Measurements from ENCODE around the gene KDM6A.
"Not testable (repeated sequence)": the region's sequence is repeated elsewhere in the genome, so short reads cannot be mapped to it uniquely, and the experiment has no call there.

Gene KDM6A

GRCh38 chrX:44842550-44843317, 30.3 kb upstream of the KDM6A start:
- Histone ChIP-seq H3K27me3 (ENCODE audit: insufficient read depth, low read depth) (no peaks in the 10 kb centered on the region), H2AFZ (ENCODE audit: low read depth) (no peak overlapping the region), H3K79me2 (ENCODE audit: insufficient read depth, low read depth) (no peaks in the 10 kb centered on the region), H3K4me3 (IDR thresholded peaks at IDR 0.05; ENCODE audit: insufficient read depth, low read depth, low read length) (no peak overlapping the region), H3K4me1 (ENCODE audit: low read depth, poor library complexity, severe bottlenecking) (no peaks in the 10 kb centered on the region), H3K36me3 (ENCODE audit: insufficient read depth) (no peaks in the 10 kb centered on the region), H3K27ac (no peak overlapping the region), H3K9ac (no peak overlapping the region), H3K4me2 (no peak overlapping the region), H4K20me1 (ENCODE audit: insufficient read depth) (no peaks in the 10 kb centered on the region)
- no peak for TF ChIP-seq CTCF (conservative IDR thresholded peaks at IDR 0.05; ENCODE audit: low read depth, low read length)

GRCh38 chrX:44843318-44843702, 29.7 kb upstream of the KDM6A start:
- no peak for TF ChIP-seq CTCF (conservative IDR thresholded peaks at IDR 0.05; ENCODE audit: low read depth, low read length)
- no peak overlapping the region for H3K4me2 ChIP-seq
- H4K20me1 ChIP-seq (ENCODE audit: insufficient read depth), result no peaks in the 10 kb centered on the region
- no peak overlapping the region for H3K27ac ChIP-seq
- H2AFZ ChIP-seq (ENCODE audit: low read depth), result no peak overlapping the region
- H3K4me3 ChIP-seq (IDR thresholded peaks at IDR 0.05; ENCODE audit: insufficient read depth, low read depth, low read length), result no peak overlapping the region
- H3K9ac ChIP-seq, result no peak overlapping the region
- H3K4me1 ChIP-seq (ENCODE audit: low read depth, poor library complexity, severe bottlenecking), result no peaks in the 10 kb centered on the region
- H3K27me3 ChIP-seq (ENCODE audit: insufficient read depth, low read depth), result no peaks in the 10 kb centered on the region
- H3K36me3 ChIP-seq (ENCODE audit: insufficient read depth), result no peaks in the 10 kb centered on the region
- H3K79me2 ChIP-seq (ENCODE audit: insufficient read depth, low read depth), result no peaks in the 10 kb centered on the region

GRCh38 chrX:44843753-44844152, 29.2 kb upstream of the KDM6A start, which contains the start of gene DUSP21:
DUSP21 (plus strand) TSS chrX:44844021; CDS start chrX:44844133, 112 bp downstream.
- no peak for TF ChIP-seq CTCF (conservative IDR thresholded peaks at IDR 0.05; ENCODE audit: low read depth, low read length)
- Histone ChIP-seq H3K79me2 (ENCODE audit: insufficient read depth, low read depth) (no peaks in the 10 kb centered on the region), H3K4me2 (no peak within 1 kb of the TSS), H3K9ac (no peak within 1 kb of the TSS), H3K27ac (no peak within 1 kb of the TSS), H3K4me3 (IDR thresholded peaks at IDR 0.05; ENCODE audit: insufficient read depth, low read depth, low read length) (no peak within 1 kb of the TSS), H3K36me3 (ENCODE audit: insufficient read depth) (no peaks in the 10 kb centered on the region), H2AFZ (ENCODE audit: low read depth) (no peak within 1 kb of the TSS), H3K27me3 (ENCODE audit: insufficient read depth, low read depth) (no peaks in the 10 kb centered on the region), H3K4me1 (ENCODE audit: low read depth, poor library complexity, severe bottlenecking) (no peaks in the 10 kb centered on the region), H4K20me1 (ENCODE audit: insufficient read depth) (no peaks in the 10 kb centered on the region)

- H3K79me2 ChIP-seq (ENCODE audit: insufficient read depth, low read depth), result no peaks in the 10 kb centered on the region
- no peak overlapping the region for H2AFZ ChIP-seq (ENCODE audit: low read depth)
- no peaks in the 10 kb centered on the region for H3K27me3 ChIP-seq (ENCODE audit: insufficient read depth, low read depth)
- H4K20me1 ChIP-seq (ENCODE audit: insufficient read depth), result no peaks in the 10 kb centered on the region
- H3K4me2 ChIP-seq, result no peak overlapping the region
- H3K36me3 ChIP-seq (ENCODE audit: insufficient read depth), result no peaks in the 10 kb centered on the region
- H3K27ac ChIP-seq, result no peak overlapping the region
- H3K4me3 ChIP-seq (IDR thresholded peaks at IDR 0.05; ENCODE audit: insufficient read depth, low read depth, low read length), result no peak overlapping the region
- no peaks in the 10 kb centered on the region for H3K4me1 ChIP-seq (ENCODE audit: low read depth, poor library complexity, severe bottlenecking)
- TF ChIP-seq CTCF (conservative IDR thresholded peaks at IDR 0.05; ENCODE audit: low read depth, low read length), result no peak
- no peak overlapping the region for H3K9ac ChIP-seq
Measured at GRCh38 chrX:44844204-44844603, 28.8 kb upstream of the KDM6A start.

- not testable (repeated sequence) for H2AFZ ChIP-seq (ENCODE audit: low read depth); H3K27ac ChIP-seq; H3K9ac ChIP-seq; H3K27me3 ChIP-seq (ENCODE audit: insufficient read depth, low read depth); H3K4me1 ChIP-seq (ENCODE audit: low read depth, poor library complexity, severe bottlenecking); H3K4me3 ChIP-seq (IDR thresholded peaks at IDR 0.05; ENCODE audit: insufficient read depth, low read depth, low read length); H4K20me1 ChIP-seq (ENCODE audit: insufficient read depth); H3K79me2 ChIP-seq (ENCODE audit: insufficient read depth, low read depth); H3K36me3 ChIP-seq (ENCODE audit: insufficient read depth); H3K4me2 ChIP-seq
Measured at GRCh38 chrX:44850891-44851290, 22.1 kb upstream of the KDM6A start.

Data from KMS-11 (cell line).